ENCODE data around the gene SPCS1. TPM values are rescaled to one million over a fixed set of nuclear protein-coding genes. Genes with fewer than 3 reads are reported as not detected.

Gene SPCS1
- polyA plus RNA-seq, 1 donor (not counting 4 experiments of a cell fraction or from before 2014, with no cell fraction given) = 140 TPM

DNA sequence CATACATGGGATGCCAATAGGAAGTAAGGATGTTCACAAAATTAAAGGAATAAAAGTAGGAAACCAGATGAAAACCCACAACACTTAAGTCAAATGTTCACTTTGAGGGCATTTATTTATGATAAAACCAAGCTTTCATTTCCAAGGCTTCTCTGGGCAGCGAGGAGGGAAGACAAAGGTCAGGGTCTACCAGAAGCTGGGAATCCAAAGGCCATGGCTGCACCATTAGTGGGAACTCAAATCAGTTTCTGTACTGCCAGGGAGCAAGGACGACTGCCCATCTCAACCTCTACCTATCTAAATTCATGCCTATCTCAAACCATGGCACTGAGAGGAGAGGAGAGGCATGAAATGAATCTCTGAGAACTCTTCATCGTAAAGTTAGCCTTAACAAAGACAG is 42.8 kb upstream of the SPCS1 start:
- Histone ChIP-seq H4K20me1 (ENCODE audit: control insufficient read depth, extremely low read depth, insufficient read depth, low read length) (no peaks in the 10 kb centered on the region), H3K79me2 (ENCODE audit: control insufficient read depth, insufficient read depth, low read length) (no peaks in the 10 kb centered on the region), H3K36me3 (ENCODE audit: control insufficient read depth in 2 of 2, extremely low read depth in 1 of 2, insufficient read depth in 2 of 2, low read length in 2 of 2) (peaks cover 16 to 21% of the 10 kb centered on the region in 2 experiments), H3K4me2 (ENCODE audit: control insufficient read depth, extremely low read depth, insufficient read depth, low read depth, low read length) (no peak overlapping the region), H3K4me1 (ENCODE audit: control insufficient read depth, extremely low read depth, insufficient read depth, low read length) (no peaks in the 10 kb centered on the region), H3K4me3 (ENCODE audit: control insufficient read depth in 2 of 3, extremely low read depth in 1 of 3, insufficient read depth in 2 of 3, low read depth in 1 of 3, low read length in 3 of 3) (no peak overlapping the region), H3K9ac (ENCODE audit: control insufficient read depth, extremely low read depth, insufficient read depth, low read length) (no peak overlapping the region), H3K9me1 (ENCODE audit: control insufficient read depth, extremely low read depth, insufficient read depth, low read length) (no peaks in the 10 kb centered on the region), H2AFZ (ENCODE audit: control insufficient read depth, low read length) (no peak overlapping the region), H3K27ac (ENCODE audit: control insufficient read depth, insufficient read depth, low read length) (no peak overlapping the region), H3K9me3 (ENCODE audit: control insufficient read depth, low read depth, low read length) (no peaks in the 10 kb centered on the region), H3K27me3 (ENCODE audit: control insufficient read depth, extremely low read depth, insufficient read depth, low read length) (no peaks in the 10 kb centered on the region)
- no peak for FAIRE-seq
- dilution Hi-C loops (cut with MboI; ENCODE audit: extremely low pct_ligation_motif_present, low sequenced_read_pairs) = no loop called here
- no peak for DNase-seq (ENCODE audit: low read depth, low spot score)
- TF ChIP-seq, protein P1, sequence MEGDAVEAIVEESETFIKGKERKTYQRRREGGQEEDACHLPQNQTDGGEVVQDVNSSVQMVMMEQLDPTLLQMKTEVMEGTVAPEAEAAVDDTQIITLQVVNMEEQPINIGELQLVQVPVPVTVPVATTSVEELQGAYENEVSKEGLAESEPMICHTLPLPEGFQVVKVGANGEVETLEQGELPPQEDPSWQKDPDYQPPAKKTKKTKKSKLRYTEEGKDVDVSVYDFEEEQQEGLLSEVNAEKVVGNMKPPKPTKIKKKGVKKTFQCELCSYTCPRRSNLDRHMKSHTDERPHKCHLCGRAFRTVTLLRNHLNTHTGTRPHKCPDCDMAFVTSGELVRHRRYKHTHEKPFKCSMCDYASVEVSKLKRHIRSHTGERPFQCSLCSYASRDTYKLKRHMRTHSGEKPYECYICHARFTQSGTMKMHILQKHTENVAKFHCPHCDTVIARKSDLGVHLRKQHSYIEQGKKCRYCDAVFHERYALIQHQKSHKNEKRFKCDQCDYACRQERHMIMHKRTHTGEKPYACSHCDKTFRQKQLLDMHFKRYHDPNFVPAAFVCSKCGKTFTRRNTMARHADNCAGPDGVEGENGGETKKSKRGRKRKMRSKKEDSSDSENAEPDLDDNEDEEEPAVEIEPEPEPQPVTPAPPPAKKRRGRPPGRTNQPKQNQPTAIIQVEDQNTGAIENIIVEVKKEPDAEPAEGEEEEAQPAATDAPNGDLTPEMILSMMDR (optimal IDR thresholded peaks at IDR 0.05 in 1 of 3, IDR thresholded peaks at IDR 0.05 in 1 of 3, conservative IDR thresholded peaks at IDR 0.05 in 1 of 3; ENCODE audit: extremely low read depth in 1 of 3, insufficient read depth in 2 of 3, low read length in 3 of 3) = no peak
- no peak for TF ChIP-seq EZH2 (IDR thresholded peaks at IDR 0.05; ENCODE audit: low read length)

DNA sequence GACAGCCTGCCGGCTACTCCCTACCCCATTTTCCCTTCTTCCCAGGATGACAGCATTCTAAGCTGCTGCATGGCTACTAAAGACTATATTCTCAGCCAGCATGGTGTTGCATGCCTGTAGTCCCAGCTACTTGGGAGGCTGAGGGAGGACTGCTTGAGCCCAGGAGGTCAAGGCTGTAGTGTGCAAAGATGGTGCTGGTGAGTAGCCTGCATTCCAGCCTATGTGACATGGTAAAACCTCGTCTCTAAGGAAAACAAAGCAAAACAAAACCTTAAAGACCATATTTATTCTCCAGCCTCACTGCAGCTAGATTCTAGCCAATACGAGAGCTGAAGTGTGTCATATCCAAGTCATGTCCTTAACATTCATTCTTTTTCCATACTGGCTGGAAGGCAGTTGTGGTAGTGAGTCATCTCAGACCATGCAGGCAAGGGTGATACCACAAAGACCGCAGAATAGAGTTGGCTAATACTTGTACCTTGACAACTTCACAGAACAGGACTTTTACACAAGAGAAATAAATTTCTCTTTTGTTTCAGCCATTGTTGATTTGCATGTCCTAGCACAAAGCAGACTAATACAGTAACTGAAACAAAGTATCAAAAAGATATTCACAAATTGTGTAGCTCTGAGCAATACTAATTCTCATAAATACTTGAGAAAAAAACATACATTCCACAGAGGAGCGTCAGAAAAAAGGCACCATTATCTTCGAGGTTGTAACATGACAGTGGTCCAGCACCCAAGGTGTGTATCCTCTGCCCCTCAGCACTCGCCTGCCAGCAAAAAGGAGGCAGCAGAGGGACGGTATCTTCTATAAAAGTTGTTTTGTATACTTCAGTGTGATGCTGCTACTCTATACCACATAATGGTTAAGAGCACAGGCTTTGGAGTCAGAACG is 35.0 kb upstream of the SPCS1 start:
- TF ChIP-seq EZH2 (IDR thresholded peaks at IDR 0.05; ENCODE audit: low read length) = no peak
- TF ChIP-seq, protein P1 (optimal IDR thresholded peaks at IDR 0.05 in 1 of 3, IDR thresholded peaks at IDR 0.05 in 1 of 3, conservative IDR thresholded peaks at IDR 0.05 in 1 of 3; ENCODE audit: extremely low read depth in 1 of 3, insufficient read depth in 2 of 3, low read length in 3 of 3) = peak in 1 of 3 experiments; percentile 20
- Histone ChIP-seq H3K79me2 (ENCODE audit: control insufficient read depth, insufficient read depth, low read length) (peaks cover 5% of the 10 kb centered on the region), H2AFZ (ENCODE audit: control insufficient read depth, low read length) (no peak overlapping the region), H3K4me1 (ENCODE audit: control insufficient read depth, extremely low read depth, insufficient read depth, low read length) (peaks cover 25% of the 10 kb centered on the region), H3K4me2 (ENCODE audit: control insufficient read depth, extremely low read depth, insufficient read depth, low read depth, low read length) (peak overlapping the region; percentile 68), H3K27me3 (ENCODE audit: control insufficient read depth, extremely low read depth, insufficient read depth, low read length) (no peaks in the 10 kb centered on the region), H3K4me3 (ENCODE audit: control insufficient read depth in 2 of 3, extremely low read depth in 1 of 3, insufficient read depth in 2 of 3, low read depth in 1 of 3, low read length in 3 of 3) (peak overlapping the region in 2 of 3 experiments; percentile 5 to 22), H3K9me3 (ENCODE audit: control insufficient read depth, low read depth, low read length) (no peaks in the 10 kb centered on the region), H3K9ac (ENCODE audit: control insufficient read depth, extremely low read depth, insufficient read depth, low read length) (peak overlapping the region; percentile 62), H3K9me1 (ENCODE audit: control insufficient read depth, extremely low read depth, insufficient read depth, low read length) (no peaks in the 10 kb centered on the region), H4K20me1 (ENCODE audit: control insufficient read depth, extremely low read depth, insufficient read depth, low read length) (no peaks in the 10 kb centered on the region), H3K27ac (ENCODE audit: control insufficient read depth, insufficient read depth, low read length) (peak overlapping the region; percentile 89), H3K36me3 (ENCODE audit: control insufficient read depth in 2 of 2, extremely low read depth in 1 of 2, insufficient read depth in 2 of 2, low read length in 2 of 2) (peaks cover 2 to 9% of the 10 kb centered on the region in 2 experiments)
- dilution Hi-C loops (cut with MboI; ENCODE audit: extremely low pct_ligation_motif_present, low sequenced_read_pairs) = no loop called here
- DNase-seq (ENCODE audit: low read depth, low spot score) (peak; percentile 85), FAIRE-seq (peak; percentile 95)

Data from keratinocyte (primary cell).